ENCODE measurements around the gene PAM16.

Gene PAM16

GRCh38 chr16:4370570-4371356 is 19.6 kb upstream of the PAM16 start:
- TF ChIP-seq ZNF677 (tag by site-specific recombination; IDR thresholded peaks at IDR 0.05), result no peak
- peak; percentile 52; the same call in 1 of the 2 replicates for TF ChIP-seq GLIS1 (tag by site-specific recombination; IDR thresholded peaks at IDR 0.05)
- Histone ChIP-seq H3K9me3 (ENCODE audit: control insufficient read depth, insufficient read depth, low read depth, low read length) (no peaks in the 10 kb centered on the region), H3K27ac (ENCODE audit: extremely low read depth, low read depth, low read length) (no peak overlapping the region), H3K36me3 (ENCODE audit: control insufficient read depth in 2 of 2, insufficient read depth in 1 of 2, low read length in 2 of 2) (no peaks in the 10 kb centered on the region; a peak in 1 of 3 replicates), H3K4me1 (ENCODE audit: control insufficient read depth, insufficient read depth, low read length) (peaks cover 21% of the 10 kb centered on the region), H3K4me3 (ENCODE audit: low read depth, low read length) (no peak overlapping the region)
- ChIA-PET CTCF (interaction anchor here (0.7 to 3.3 kb wide), 6 partner anchors 11 to 63 kb away, joined by 3 to 32 read pairs (median 6); no protein-coding TSS in a partner anchor), POLR2A (no interaction called here)

- TF ChIP-seq, protein P1, sequence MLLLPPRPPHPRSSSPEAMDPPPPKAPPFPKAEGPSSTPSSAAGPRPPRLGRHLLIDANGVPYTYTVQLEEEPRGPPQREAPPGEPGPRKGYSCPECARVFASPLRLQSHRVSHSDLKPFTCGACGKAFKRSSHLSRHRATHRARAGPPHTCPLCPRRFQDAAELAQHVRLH (tag by site-specific recombination; IDR thresholded peaks at IDR 0.05), result no peak
- TF ChIP-seq ZNF138 (tag by site-specific recombination; IDR thresholded peaks at IDR 0.05; ENCODE audit: borderline replicate concordance) (no peak), ZNF2 (tag by site-specific recombination; IDR thresholded peaks at IDR 0.05) (no peak), ZNF791 (tag by site-specific recombination; IDR thresholded peaks at IDR 0.05) (no peak), ZNF362 (tag by site-specific recombination; IDR thresholded peaks at IDR 0.05) (no peak), ZXDB (tag by site-specific recombination; IDR thresholded peaks at IDR 0.05) (no peak), YY1 (tag by site-specific recombination; IDR thresholded peaks at IDR 0.05) (no peak), ZNF19 (tag by site-specific recombination; IDR thresholded peaks at IDR 0.05; ENCODE audit: low read depth) (no peak), ZNF155 (tag by site-specific recombination; IDR thresholded peaks at IDR 0.05) (no peak), ZNF645 (tag by site-specific recombination; IDR thresholded peaks at IDR 0.05) (no peak), SCRT1 (tag by site-specific recombination; IDR thresholded peaks at IDR 0.05; ENCODE audit: borderline replicate concordance) (no peak), GLIS1 (tag by site-specific recombination; IDR thresholded peaks at IDR 0.05) (no peak), KLF8 (tag by site-specific recombination; IDR thresholded peaks at IDR 0.05) (no peak)
- TF ChIP-seq, protein P2, sequence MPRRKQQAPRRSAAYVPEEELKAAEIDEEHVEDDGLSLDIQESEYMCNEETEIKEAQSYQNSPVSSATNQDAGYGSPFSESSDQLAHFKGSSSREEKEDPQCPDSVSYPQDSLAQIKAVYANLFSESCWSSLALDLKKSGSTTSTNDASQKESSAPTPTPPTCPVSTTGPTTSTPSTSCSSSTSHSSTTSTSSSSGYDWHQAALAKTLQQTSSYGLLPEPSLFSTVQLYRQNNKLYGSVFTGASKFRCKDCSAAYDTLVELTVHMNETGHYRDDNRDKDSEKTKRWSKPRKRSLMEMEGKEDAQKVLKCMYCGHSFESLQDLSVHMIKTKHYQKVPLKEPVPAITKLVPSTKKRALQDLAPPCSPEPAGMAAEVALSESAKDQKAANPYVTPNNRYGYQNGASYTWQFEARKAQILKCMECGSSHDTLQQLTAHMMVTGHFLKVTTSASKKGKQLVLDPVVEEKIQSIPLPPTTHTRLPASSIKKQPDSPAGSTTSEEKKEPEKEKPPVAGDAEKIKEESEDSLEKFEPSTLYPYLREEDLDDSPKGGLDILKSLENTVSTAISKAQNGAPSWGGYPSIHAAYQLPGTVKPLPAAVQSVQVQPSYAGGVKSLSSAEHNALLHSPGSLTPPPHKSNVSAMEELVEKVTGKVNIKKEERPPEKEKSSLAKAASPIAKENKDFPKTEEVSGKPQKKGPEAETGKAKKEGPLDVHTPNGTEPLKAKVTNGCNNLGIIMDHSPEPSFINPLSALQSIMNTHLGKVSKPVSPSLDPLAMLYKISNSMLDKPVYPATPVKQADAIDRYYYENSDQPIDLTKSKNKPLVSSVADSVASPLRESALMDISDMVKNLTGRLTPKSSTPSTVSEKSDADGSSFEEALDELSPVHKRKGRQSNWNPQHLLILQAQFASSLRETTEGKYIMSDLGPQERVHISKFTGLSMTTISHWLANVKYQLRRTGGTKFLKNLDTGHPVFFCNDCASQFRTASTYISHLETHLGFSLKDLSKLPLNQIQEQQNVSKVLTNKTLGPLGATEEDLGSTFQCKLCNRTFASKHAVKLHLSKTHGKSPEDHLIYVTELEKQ (tag by site-specific recombination; IDR thresholded peaks at IDR 0.05; ENCODE audit: borderline replicate concordance), result no peak
- TF ChIP-seq, protein P3, sequence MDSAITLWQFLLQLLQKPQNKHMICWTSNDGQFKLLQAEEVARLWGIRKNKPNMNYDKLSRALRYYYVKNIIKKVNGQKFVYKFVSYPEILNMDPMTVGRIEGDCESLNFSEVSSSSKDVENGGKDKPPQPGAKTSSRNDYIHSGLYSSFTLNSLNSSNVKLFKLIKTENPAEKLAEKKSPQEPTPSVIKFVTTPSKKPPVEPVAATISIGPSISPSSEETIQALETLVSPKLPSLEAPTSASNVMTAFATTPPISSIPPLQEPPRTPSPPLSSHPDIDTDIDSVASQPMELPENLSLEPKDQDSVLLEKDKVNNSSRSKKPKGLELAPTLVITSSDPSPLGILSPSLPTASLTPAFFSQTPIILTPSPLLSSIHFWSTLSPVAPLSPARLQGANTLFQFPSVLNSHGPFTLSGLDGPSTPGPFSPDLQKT (IDR thresholded peaks at IDR 0.05; ENCODE audit: borderline replicate concordance, low read depth, low read length), result no peak
- peaks cover 0 to 2% of the 10 kb centered on the region in 2 experiments; a peak in 2 of 3 replicates for H3K36me3 ChIP-seq (ENCODE audit: control insufficient read depth in 2 of 2, insufficient read depth in 1 of 2, low read length in 2 of 2)
- no peak overlapping the region for H3K4me3 ChIP-seq (ENCODE audit: low read depth, low read length)
- ChIA-PET CTCF (interaction anchor here (0.7 to 3.3 kb wide), 4 partner anchors 10 to 64 kb away, joined by 3 to 32 read pairs (median 6); no protein-coding TSS in a partner anchor), POLR2A (no interaction called here)
- no peak overlapping the region for H3K27ac ChIP-seq (ENCODE audit: extremely low read depth, low read depth, low read length)
- H3K4me1 ChIP-seq (ENCODE audit: control insufficient read depth, insufficient read depth, low read length), result peaks cover 21% of the 10 kb centered on the region
- H3K9me3 ChIP-seq (ENCODE audit: control insufficient read depth, insufficient read depth, low read depth, low read length), result no peaks in the 10 kb centered on the region
Observed at GRCh38 chr16:4370151-4370550, 19.0 kb upstream of the PAM16 start.
